Right lobe of liver (tissue), 4 donors: ENCODE measurements around the gene DVL2.

Experiments
- POLR2A ChIP-seq: fragments of 450-650 bp; IDR thresholded peaks from one replicate; pipeline ENCODE4 v1.6.1; 2017; ENCODE audit warnings: antibody characterized with exemption, mild to moderate bottlenecking
- TF ChIP-seq, protein P1 (sequence below), 4 donors: fragments of 200-600 bp in 3 of 4; fragments of 450-650 bp in 1 of 4; IDR thresholded peaks; one replicate each; pipeline versions ENCODE4 v1.5.1 to v1.8.0; 2016 to 2022; ENCODE audit warnings: antibody characterized with exemption in 4 of 4, mild to moderate bottlenecking in 2 of 4
- donor health status: DM: no; HTN: no; CAD: no.
- donor health status: DM: no; HTN: no; CAD: no.
- donor health status: DM: no; HTN: yes; CAD: no.

DNA sequence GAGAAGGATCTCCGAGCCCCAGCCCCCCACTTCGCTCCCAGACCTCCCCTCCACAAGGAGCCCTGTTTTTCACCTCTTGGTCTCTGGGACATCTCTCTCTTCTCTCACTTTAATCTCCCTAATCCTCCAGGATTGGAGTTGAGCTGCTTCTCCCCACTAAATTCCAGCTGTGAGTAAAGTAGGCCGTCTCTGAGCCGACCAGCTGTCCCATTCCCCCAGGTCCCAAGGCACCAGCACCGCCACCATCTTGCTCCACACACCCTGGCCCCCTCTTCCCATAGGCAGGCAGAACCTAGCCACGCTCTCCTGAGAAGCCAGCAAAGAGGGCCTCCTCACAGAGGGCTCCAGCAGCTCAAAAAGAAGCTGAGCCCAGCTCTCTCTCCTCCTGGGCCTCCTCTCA lies 15.6 kb downstream of the DVL2 start:
- TF ChIP-seq, protein P1, sequence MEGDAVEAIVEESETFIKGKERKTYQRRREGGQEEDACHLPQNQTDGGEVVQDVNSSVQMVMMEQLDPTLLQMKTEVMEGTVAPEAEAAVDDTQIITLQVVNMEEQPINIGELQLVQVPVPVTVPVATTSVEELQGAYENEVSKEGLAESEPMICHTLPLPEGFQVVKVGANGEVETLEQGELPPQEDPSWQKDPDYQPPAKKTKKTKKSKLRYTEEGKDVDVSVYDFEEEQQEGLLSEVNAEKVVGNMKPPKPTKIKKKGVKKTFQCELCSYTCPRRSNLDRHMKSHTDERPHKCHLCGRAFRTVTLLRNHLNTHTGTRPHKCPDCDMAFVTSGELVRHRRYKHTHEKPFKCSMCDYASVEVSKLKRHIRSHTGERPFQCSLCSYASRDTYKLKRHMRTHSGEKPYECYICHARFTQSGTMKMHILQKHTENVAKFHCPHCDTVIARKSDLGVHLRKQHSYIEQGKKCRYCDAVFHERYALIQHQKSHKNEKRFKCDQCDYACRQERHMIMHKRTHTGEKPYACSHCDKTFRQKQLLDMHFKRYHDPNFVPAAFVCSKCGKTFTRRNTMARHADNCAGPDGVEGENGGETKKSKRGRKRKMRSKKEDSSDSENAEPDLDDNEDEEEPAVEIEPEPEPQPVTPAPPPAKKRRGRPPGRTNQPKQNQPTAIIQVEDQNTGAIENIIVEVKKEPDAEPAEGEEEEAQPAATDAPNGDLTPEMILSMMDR (IDR thresholded peaks at IDR 0.05) = no peak
- no peak for TF ChIP-seq POLR2A
